H7 (cell line): ENCODE measurements around the gene GLB1L3. TPM values are rescaled to one million over a fixed set of nuclear protein-coding genes. Genes with fewer than 3 reads are reported as not detected.
A peak's percentile ranks its signal among the peaks of the same experiment; 100 is the strongest.
"Not testable (repeated sequence)": the region's sequence is repeated elsewhere in the genome, so short reads cannot be mapped to it uniquely, and the experiment has no call there.

Source experiments
- DNase-seq: peaks from one replicate; pipeline ENCODE4 v3.0.0; 2012
- H3K27me3 ChIP-seq: 2 replicates; pipeline ENCODE4 v1.6.0; 2011; ENCODE audit warnings: mild to moderate bottlenecking, low read length; ENCODE audit not compliant: control insufficient read depth, insufficient read depth
- H3K36me3 ChIP-seq: replicated peaks from 2 replicates; pipeline ENCODE4 v1.5.1; 2011; ENCODE audit warnings: low read length; ENCODE audit not compliant: control insufficient read depth, insufficient read depth
- H3K4me3 ChIP-seq: 2 replicates; pipeline ENCODE4 v1.5.1; 2011; ENCODE audit warnings: low read depth, mild to moderate bottlenecking, control low read depth, low read length, moderate library complexity; ENCODE audit not compliant: insufficient read depth
- total RNA-seq: library from RNA; depleted of rRNA; stranded (reverse); fragments of >200 nt; shearing (Covaris generic); gene quantifications from 2 replicates; pipeline ENCODE4 v1.2.3, GENCODE V29; 2014

Gene GLB1L3
- total RNA-seq, 1 experiment from 2014 or later = 24.0 TPM

- H3K36me3 ChIP-seq = no peaks in the 10 kb centered on the region; the same call in none of the 2 replicates
- no peak for DNase-seq
- H3K4me3 ChIP-seq = no peak overlapping the region
- H3K27me3 ChIP-seq = no peaks in the 10 kb centered on the region
These were observed 17.2 kb downstream of the GLB1L3 start for GRCh38 chr11:134293119-134294113.

DNA sequence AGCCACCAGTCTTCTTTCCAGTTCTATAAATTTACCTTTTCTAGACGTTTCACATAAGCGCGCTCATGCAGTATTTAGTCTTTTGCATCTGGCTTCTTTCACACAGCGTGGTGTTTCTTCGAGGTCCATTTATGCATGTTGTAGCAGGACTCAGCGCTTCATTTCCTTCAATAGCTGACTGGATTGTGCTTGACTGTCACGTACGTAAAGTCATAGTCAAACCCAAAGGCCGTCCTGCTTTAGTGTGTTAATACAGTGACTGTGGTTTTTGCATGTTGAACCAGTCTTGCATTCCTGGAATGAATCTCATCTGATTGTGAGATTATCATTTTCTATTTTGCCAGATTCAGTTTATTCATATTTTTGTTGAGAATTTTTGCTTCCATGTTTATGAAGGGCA, 18.5 kb downstream of the GLB1L3 start:
- Histone ChIP-seq H3K27me3 (no peaks in the 10 kb centered on the region), H3K36me3 (no peaks in the 10 kb centered on the region; the same call in none of the 2 replicates), H3K4me3 (no peak overlapping the region)
- no peak for DNase-seq

DNA sequence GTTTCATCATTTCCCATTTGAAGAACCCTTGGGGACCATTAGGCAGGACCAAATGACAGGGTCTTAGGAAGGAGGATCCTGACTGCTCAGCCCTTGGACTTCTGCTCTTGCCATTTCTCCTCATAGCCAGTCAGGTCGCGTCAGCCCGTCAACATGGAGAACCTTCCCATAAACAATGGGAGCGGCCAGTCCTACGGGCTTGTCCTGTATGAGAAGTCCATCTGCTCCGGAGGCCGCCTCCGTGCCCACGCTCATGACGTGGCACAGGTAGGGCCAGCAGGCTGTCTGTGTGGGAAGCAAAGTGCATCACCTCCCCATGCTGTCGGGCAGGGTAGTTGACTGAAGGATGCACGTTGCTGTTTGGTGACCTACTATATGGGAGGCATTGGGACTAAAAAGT, 36.0 kb downstream of the GLB1L3 start:
- no peaks in the 10 kb centered on the region for H3K27me3 ChIP-seq
- H3K4me3 ChIP-seq = no peak overlapping the region
- DNase-seq = no peak
- no peaks in the 10 kb centered on the region for H3K36me3 ChIP-seq

GRCh38 chr11:134312807-134313206, 36.6 kb downstream of the GLB1L3 start:
- no peak overlapping the region for H3K4me3 ChIP-seq
- H3K27me3 ChIP-seq = no peaks in the 10 kb centered on the region
- no peaks in the 10 kb centered on the region for H3K36me3 ChIP-seq
- peak; percentile 44 for DNase-seq

DNA sequence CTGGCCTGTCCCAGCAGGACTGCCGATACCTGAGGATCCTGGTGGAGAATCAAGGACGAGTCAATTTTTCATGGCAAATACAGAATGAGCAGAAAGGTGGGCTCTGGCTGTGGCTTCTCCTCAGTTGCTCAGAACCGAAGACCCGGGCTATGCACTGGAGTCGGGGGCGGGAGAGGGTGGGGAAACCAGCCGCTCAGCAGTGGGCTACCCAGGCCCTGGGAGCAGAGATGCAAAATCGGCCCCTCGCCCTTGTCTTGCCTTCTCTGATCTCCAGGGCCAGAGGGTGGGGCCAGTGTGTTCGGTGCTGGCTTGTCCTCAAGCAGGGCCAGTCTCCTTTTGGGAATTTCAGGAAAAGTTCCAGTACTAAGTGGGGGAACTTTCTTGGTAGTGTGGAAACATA, 37.2 kb downstream of the GLB1L3 start:
- no peaks in the 10 kb centered on the region for H3K36me3 ChIP-seq
- no peak overlapping the region for H3K4me3 ChIP-seq
- no peak for DNase-seq
- H3K27me3 ChIP-seq = no peaks in the 10 kb centered on the region

- Histone ChIP-seq H3K4me3 (no peak overlapping the region), H3K27me3 (no peaks in the 10 kb centered on the region), H3K36me3 (no peaks in the 10 kb centered on the region)
- DNase-seq = no peak
These were observed 37.8 kb downstream of the GLB1L3 start for GRCh38 chr11:134313821-134314607.

DNA sequence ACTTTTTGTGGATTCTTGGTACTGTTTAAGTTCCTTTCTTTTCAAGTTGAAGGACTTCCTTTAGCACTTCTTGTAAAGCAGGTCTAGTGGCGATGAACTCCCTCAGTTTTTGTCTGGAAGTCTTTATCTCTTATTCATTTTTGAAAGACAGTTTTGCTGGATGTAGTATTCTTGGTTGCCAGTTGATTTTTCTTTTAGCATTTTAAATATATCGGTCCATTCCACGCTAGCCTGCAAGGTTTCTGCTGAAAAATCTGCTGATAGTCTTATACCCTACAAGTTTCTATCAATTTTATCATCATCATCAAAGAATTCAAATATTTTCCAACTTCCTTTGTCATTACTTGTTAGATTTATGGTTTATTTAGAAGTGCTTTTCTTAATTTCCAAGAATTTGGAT, 40.9 kb downstream of the GLB1L3 start:
- no peaks in the 10 kb centered on the region for H3K27me3 ChIP-seq
- H3K36me3 ChIP-seq = no peaks in the 10 kb centered on the region
- no peak overlapping the region for H3K4me3 ChIP-seq
- no peak for DNase-seq

DNA sequence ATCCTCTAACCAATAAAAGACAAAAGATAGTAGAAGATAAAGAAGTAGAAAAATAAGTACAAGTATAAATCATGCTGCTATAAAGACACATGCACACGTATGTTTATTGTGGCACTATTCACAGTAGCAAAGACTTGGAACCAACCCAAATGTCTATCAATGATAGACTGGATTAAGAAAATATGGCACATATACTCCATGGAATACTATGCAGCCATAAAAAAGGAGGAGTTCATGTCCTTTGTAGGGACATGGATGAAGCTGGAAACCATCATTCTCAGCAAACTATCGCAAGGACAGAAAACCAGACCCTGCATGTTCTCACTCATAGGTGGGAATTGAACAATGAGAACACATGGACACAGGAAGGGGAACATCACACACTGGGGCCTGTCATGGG, 45.2 kb downstream of the GLB1L3 start:
- not testable (repeated sequence) for H3K27me3 ChIP-seq, H3K36me3 ChIP-seq, DNase-seq, H3K4me3 ChIP-seq

- DNase-seq = no peak
- Histone ChIP-seq H3K4me3 (no peak overlapping the region), H3K27me3 (no peaks in the 10 kb centered on the region), H3K36me3 (no peaks in the 10 kb centered on the region)
These were observed 46.4 kb downstream of the GLB1L3 start for GRCh38 chr11:134322553-134322952.

GRCh38 chr11:134328433-134328832, 52.3 kb downstream of the GLB1L3 start:
- Histone ChIP-seq H3K4me3 (no peak overlapping the region), H3K36me3 (no peaks in the 10 kb centered on the region), H3K27me3 (peaks cover 20% of the 10 kb centered on the region)
- no peak for DNase-seq

- peaks cover 23% of the 10 kb centered on the region for H3K27me3 ChIP-seq
- peak; percentile 48 for DNase-seq
- no peaks in the 10 kb centered on the region for H3K36me3 ChIP-seq
- no peak overlapping the region for H3K4me3 ChIP-seq
These were observed 54.6 kb downstream of the GLB1L3 start for GRCh38 chr11:134330611-134331353.

- Histone ChIP-seq H3K36me3 (no peaks in the 10 kb centered on the region), H3K4me3 (peak within 1 kb of the TSS; percentile 74), H3K27me3 (peaks cover 23% of the 10 kb centered on the region)
- peak; percentile 100 for DNase-seq
These were observed 55.4 kb downstream of the GLB1L3 start, which contains the start of gene GLB1L2 for GRCh38 chr11:134331354-134332188. GLB1L2 (plus strand) TSS chr11:134331988; CDS start chr11:134332062, 74 bp downstream.

DNA sequence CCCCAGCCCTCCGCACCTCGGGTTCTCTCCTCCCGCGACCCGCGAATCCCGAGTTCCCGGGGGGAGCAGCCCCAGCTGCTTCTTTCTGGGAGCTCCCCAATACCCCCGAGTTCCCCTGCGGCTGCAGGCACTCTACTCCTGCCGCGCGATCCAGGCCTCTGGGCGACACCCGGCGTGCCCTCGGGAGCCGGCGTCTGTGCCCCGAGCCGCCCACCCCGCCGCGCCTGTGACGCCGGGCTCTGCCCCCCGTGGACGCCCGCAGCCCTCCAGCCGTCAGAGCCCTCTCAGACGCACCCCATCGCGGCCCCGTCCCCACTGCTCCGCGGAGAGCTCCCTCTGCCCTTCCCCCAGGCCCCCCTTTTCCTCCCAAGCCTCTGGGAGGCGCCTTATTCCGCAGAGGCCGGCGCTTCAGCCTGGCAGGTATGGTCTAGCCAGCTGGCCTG, 56.0 kb downstream of the GLB1L3 start:
- peak; percentile 85 for DNase-seq
- H3K4me3 ChIP-seq = peak overlapping the region; percentile 74
- peaks cover 23% of the 10 kb centered on the region for H3K27me3 ChIP-seq
- no peaks in the 10 kb centered on the region for H3K36me3 ChIP-seq
